OCI-LY7 (cell line): ENCODE results near the gene UNC5B.

Source experiments
- EZH2phosphoT487 ChIP-seq: fragments of 200-600 bp; sonication (generic); IDR thresholded peaks from 2 replicates; pipeline ENCODE4 v1.6.1; 2018; ENCODE audit warnings: low read depth, borderline replicate concordance, mild to moderate bottlenecking, mixed run types, antibody characterized with exemption, low read length, moderate library complexity, mixed read lengths
- TF ChIP-seq, protein P1 (sequence below): fragments of 200-600 bp; sonication (generic); conservative IDR thresholded peaks from 2 replicates; pipeline ENCODE4 v1.5.1; 2014; ENCODE audit warnings: mild to moderate bottlenecking, antibody characterized with exemption, low read length, moderate library complexity, mixed read lengths

DNA sequence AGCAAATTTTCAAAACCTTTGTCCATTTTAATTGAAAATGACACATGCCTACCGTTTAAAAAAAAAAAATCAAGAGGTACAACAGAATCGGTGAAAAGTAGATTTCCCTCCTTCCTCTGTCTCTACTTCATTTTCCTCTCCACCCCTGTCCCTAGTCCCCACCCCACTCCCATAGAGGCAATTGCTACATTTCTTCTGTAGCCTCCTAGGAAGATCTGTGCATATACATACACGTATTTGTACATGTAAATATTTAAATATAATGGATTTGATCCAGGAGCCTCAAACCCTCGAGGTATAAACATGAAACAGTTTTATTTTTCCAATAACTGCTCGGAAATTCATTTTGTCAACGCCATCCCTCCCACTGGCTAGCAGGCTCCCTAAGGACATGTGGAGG lies 92.5 kb downstream of the UNC5B start:
- TF ChIP-seq, protein P1, sequence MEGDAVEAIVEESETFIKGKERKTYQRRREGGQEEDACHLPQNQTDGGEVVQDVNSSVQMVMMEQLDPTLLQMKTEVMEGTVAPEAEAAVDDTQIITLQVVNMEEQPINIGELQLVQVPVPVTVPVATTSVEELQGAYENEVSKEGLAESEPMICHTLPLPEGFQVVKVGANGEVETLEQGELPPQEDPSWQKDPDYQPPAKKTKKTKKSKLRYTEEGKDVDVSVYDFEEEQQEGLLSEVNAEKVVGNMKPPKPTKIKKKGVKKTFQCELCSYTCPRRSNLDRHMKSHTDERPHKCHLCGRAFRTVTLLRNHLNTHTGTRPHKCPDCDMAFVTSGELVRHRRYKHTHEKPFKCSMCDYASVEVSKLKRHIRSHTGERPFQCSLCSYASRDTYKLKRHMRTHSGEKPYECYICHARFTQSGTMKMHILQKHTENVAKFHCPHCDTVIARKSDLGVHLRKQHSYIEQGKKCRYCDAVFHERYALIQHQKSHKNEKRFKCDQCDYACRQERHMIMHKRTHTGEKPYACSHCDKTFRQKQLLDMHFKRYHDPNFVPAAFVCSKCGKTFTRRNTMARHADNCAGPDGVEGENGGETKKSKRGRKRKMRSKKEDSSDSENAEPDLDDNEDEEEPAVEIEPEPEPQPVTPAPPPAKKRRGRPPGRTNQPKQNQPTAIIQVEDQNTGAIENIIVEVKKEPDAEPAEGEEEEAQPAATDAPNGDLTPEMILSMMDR = no peak
- TF ChIP-seq EZH2phosphoT487 = no peak
